Body of pancreas (tissue), 4 donors: ENCODE measurements around the gene FHL2. TPM values are rescaled to one million over a fixed set of nuclear protein-coding genes. Genes with fewer than 3 reads are reported as not detected.
"Not testable (repeated sequence)": the region's sequence is repeated elsewhere in the genome, so short reads cannot be mapped to it uniquely, and the experiment has no call there.

ENCODE experiments used
- ATAC-seq: fragments of 150-250 bp; one replicate; pipeline ENCODE4 v1.9.1; 2016
- DNase-seq, 4 donors: peaks; one replicate each; pipeline ENCODE4 v3.0.0-alpha.2; 2019
- H3K27ac ChIP-seq, 4 donors: fragments of 200-600 bp; sonication (generic); 1 replicate in 3 of 4; 2 replicates in 1 of 4; pipeline versions ENCODE4 v1.5.1 to v1.6.1; 2016 to 2019; ENCODE audit warnings: mild to moderate bottlenecking in 1 of 4, mixed read lengths in 1 of 4, moderate library complexity in 1 of 4
- H3K27me3 ChIP-seq, 2 donors: fragments of 200-600 bp; sonication (generic); one replicate each; pipeline ENCODE4 v1.6.0; 2016; ENCODE audit warnings: mild to moderate bottlenecking in 1 of 2
- H3K36me3 ChIP-seq, 2 donors: fragments of 200-600 bp; sonication (generic); replicated peaks in 1 of 2; 2 replicates each; pipeline ENCODE4 v1.5.1; 2016; ENCODE audit warnings: low read depth in 2 of 2; ENCODE audit not compliant: insufficient read depth in 1 of 2
- H3K4me1 ChIP-seq: fragments of 200-600 bp; sonication (generic); one replicate; pipeline ENCODE4 v1.6.0; 2016
- H3K4me3 ChIP-seq, 2 donors: fragments of 200-600 bp; sonication (generic); 1 replicate in 1 of 2; 2 replicates in 1 of 2; pipeline ENCODE4 v1.5.1; 2016 to 2019
- H3K9me3 ChIP-seq, 3 donors: fragments of 200-600 bp; sonication (generic); 1 replicate in 2 of 3; 2 replicates in 1 of 3; pipeline ENCODE4 v1.5.1; 2016
- POLR2A ChIP-seq, 3 donors: fragments of 450-650 bp; IDR thresholded peaks; one replicate each; pipeline ENCODE4 v1.6.1; 2016; ENCODE audit warnings: antibody characterized with exemption in 3 of 3, mild to moderate bottlenecking in 2 of 3
- WGBS, 2 donors: methylation state at CpG; one replicate each; pipeline ENCODE4 v1.1.5; 2017; 5-methylcytosine and 5-hydroxymethylcytosine counted together
- intact Hi-C: fragments of 100-400 bp; cut with DNase I; formaldehyde crosslinking; loops from one replicate; pipeline ENCODE4 v1.15.1; 2023
- total RNA-seq, 2 donors: library from RNA; depleted of rRNA; stranded (reverse); fragments of >200 nt; gene quantifications; one replicate each; pipeline ENCODE4 v1.1.0, GENCODE V29; 2016
- TF ChIP-seq, protein P1 (sequence below), 7 experiments: fragments of 450-650 bp in 4 of 7; fragments of 200-600 bp in 3 of 7; sonication (generic) in 3 of 7; IDR thresholded peaks; one replicate each; pipeline ENCODE4 v1.5.1; 2016 to 2019; ENCODE audit warnings: antibody characterized with exemption in 7 of 7

FHL2 gene
- total RNA-seq, 2 donors from 2014 or later = 3.6 to 21.8 TPM

DNA sequence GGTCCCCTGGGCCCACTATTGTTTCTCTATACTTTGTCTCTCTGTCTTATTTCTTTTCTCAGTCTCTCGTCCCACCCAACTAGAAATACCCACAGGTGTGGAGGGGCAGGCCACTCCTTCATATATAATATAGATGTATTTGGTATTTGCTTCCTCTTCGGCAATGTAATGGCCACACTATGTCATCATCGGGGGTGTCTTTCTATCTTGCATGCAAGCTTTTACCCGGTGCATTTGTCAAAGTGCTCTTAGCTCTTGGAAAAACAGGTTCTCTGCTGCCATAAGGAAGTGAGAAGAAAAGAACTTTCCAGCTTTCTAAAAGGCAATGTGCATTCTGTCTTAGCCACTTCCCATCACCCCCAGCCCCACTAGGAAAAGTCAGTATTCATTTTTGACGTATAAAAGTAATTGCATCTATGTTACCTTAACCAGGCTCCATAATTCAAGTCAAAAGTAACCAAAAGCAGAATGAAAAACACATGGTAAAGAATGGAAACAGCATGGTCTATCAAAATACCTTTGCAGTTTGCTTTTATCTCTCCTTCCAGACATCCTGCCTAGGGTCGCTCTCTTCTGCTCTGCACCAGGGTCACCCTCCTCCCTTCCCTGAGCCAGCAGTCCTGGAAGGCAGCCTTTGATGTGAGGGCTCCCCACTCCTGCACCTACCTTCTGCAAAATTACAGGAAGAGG lies 27.2 kb upstream of the FHL2 start:
- no peak overlapping the region for H3K4me3 ChIP-seq
- ATAC-seq = no peak
- H3K4me1 ChIP-seq = no peaks in the 10 kb centered on the region
- H3K27ac ChIP-seq = no peak overlapping the region
- TF ChIP-seq POLR2A (IDR thresholded peaks at IDR 0.05) = no peak
- TF ChIP-seq, protein P1, sequence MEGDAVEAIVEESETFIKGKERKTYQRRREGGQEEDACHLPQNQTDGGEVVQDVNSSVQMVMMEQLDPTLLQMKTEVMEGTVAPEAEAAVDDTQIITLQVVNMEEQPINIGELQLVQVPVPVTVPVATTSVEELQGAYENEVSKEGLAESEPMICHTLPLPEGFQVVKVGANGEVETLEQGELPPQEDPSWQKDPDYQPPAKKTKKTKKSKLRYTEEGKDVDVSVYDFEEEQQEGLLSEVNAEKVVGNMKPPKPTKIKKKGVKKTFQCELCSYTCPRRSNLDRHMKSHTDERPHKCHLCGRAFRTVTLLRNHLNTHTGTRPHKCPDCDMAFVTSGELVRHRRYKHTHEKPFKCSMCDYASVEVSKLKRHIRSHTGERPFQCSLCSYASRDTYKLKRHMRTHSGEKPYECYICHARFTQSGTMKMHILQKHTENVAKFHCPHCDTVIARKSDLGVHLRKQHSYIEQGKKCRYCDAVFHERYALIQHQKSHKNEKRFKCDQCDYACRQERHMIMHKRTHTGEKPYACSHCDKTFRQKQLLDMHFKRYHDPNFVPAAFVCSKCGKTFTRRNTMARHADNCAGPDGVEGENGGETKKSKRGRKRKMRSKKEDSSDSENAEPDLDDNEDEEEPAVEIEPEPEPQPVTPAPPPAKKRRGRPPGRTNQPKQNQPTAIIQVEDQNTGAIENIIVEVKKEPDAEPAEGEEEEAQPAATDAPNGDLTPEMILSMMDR (IDR thresholded peaks at IDR 0.05) = no peak
- intact Hi-C loops = no loop called here
- WGBS, 2 donors = 40 to 42% methylated on average over 6 of the region's 6 CpGs
- H3K27me3 ChIP-seq = no peaks in the 10 kb centered on the region
- DNase-seq = no peak
- H3K9me3 ChIP-seq = no peaks in the 10 kb centered on the region
- no peaks in the 10 kb centered on the region for H3K36me3 ChIP-seq

DNA sequence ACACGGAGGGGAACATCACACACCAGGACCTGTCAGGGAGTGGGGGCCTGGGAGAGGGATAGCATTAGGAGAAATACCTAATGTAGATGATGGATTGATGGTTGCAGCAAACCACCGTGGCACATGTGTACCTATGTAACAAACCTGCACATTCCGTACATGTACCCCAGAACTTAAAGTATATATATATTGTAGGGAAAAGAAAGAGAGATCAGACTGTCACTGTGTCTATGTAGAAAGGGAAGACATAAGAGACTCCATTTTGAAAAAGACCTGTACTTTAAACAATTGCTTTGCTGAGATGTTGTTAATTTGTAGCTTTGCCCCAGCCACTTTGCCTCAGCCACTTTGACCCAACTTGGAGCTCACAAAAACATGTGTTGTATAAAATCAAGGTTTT lies 26.0 kb upstream of the FHL2 start:
- H3K9me3 ChIP-seq, H3K4me1 ChIP-seq, H3K4me3 ChIP-seq, H3K27me3 ChIP-seq, ATAC-seq, intact Hi-C loops, DNase-seq, H3K36me3 ChIP-seq, H3K27ac ChIP-seq: not testable (repeated sequence)
- WGBS, 2 donors = 88 to 92% methylated on average over 3 of the region's 3 CpGs

DNA sequence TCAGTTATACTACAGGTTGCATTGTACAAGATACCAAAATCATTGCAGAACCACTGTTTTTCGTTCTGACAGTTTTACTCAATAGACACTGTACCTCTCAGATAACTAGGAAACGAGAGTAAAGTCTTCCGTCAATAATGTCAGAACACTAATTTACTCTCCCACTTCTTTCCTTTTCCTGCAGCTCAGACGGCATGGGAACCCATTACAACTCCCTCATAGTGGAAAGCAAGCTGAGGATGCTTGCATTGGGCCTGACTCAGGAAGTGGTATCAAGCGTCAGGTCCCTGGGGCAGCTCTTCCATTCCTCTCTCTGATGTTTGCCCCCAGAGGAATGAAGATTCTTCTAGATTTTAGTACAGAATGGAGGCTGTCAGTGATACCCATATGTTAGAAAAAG lies 23.9 kb upstream of the FHL2 start:
- 46 to 55% methylated on average over 5 of the region's 5 CpGs for WGBS, 2 donors
- no peaks in the 10 kb centered on the region for H3K4me1 ChIP-seq
- TF ChIP-seq, protein P1 (IDR thresholded peaks at IDR 0.05) = no peak
- TF ChIP-seq POLR2A (IDR thresholded peaks at IDR 0.05) = no peak
- intact Hi-C loops = no loop called here
- no peaks in the 10 kb centered on the region for H3K27me3 ChIP-seq
- no peaks in the 10 kb centered on the region for H3K36me3 ChIP-seq
- no peaks in the 10 kb centered on the region for H3K9me3 ChIP-seq
- ATAC-seq = no peak
- no peak overlapping the region for H3K4me3 ChIP-seq
- H3K27ac ChIP-seq = no peak overlapping the region
- no peak for DNase-seq

DNA sequence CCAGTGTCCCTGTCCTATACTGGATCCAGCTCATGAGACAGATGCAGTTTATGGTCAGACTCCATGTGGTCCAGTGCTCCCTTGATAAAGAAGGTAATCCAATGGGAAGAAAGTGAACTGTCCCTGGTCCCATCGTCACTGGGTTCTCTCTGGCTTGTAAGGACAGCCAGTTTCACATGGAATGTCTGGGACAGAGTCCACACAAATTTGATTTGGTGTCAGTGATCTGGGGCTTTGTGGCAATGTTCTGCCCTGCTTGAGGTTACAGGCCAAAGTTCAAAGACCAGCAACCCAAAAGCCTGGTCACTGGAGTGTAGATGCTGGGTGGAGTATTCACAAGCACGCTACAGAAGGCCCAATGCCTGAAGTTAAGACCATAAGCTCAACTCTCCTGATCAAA lies 22.2 kb upstream of the FHL2 start:
- no peak overlapping the region for H3K27ac ChIP-seq
- H3K4me1 ChIP-seq = no peaks in the 10 kb centered on the region
- no peaks in the 10 kb centered on the region for H3K36me3 ChIP-seq
- H3K9me3 ChIP-seq = no peaks in the 10 kb centered on the region
- TF ChIP-seq POLR2A (IDR thresholded peaks at IDR 0.05) = no peak
- TF ChIP-seq, protein P1 (IDR thresholded peaks at IDR 0.05) = no peak
- intact Hi-C loops = no loop called here
- WGBS, 2 donors = 56% methylated on average over 2 of the region's 2 CpGs
- ATAC-seq (no peak), DNase-seq (no peak)
- H3K27me3 ChIP-seq = no peaks in the 10 kb centered on the region
- no peak overlapping the region for H3K4me3 ChIP-seq

DNA sequence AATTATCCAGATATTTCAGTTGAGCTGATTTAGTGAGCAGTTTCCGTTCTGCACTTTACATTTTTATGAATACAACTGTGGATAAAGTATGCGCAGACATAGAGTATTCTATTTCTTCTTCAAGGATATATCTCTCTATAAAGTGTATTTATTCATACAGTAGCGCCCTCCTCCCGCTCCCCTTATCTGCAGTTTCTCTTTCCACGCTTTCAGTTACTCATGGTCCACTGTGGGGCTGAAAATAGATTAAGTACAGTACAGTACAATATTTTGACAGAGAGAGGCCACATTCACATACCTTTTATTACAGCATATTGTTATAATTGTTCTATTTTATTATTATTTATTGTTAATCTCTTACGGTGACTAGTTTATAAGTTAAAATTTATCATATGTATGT lies 19.7 kb upstream of the FHL2 start:
- Histone ChIP-seq H3K4me1 (no peaks in the 10 kb centered on the region), H3K27ac (no peak overlapping the region), H3K4me3 (no peak overlapping the region), H3K9me3 (no peaks in the 10 kb centered on the region), H3K27me3 (no peaks in the 10 kb centered on the region), H3K36me3 (no peaks in the 10 kb centered on the region)
- TF ChIP-seq, protein P1 (IDR thresholded peaks at IDR 0.05) = no peak
- TF ChIP-seq POLR2A (IDR thresholded peaks at IDR 0.05) = no peak
- ATAC-seq = no peak
- no peak for DNase-seq
- intact Hi-C loops = no loop called here
- 89 to 93% methylated on average over 6 of the region's 6 CpGs for WGBS, 2 donors
